ENCODE data around the gene CCDC78. TPM values are rescaled to one million over a fixed set of nuclear protein-coding genes. Genes with fewer than 3 reads are reported as not detected.

Gene CCDC78
- total and polyA plus RNA-seq, 2 donors (not counting 3 experiments of a cell fraction or from before 2014, with no cell fraction given) = 0.50 to 1.3 TPM

- CTCF ChIA-PET = interaction anchor here (0.9 kb wide), 1 partner anchor 8 kb away, joined by 3 read pairs; no protein-coding TSS in a partner anchor
- no peaks in the 10 kb centered on the region for H3K79me2 ChIP-seq (ENCODE audit: control insufficient read depth, insufficient read depth, low read length)
Measured at GRCh38 chr16:695355-696089, 30.7 kb downstream of the CCDC78 start.

GRCh38 chr16:694863-695354 lies 31.3 kb downstream of the CCDC78 start:
- POLR2A ChIA-PET = no interaction called here
- H2AFZ ChIP-seq (ENCODE audit: low read depth, low read length) = no peak overlapping the region
- no peaks in the 10 kb centered on the region for H3K9me1 ChIP-seq (replicated peaks; ENCODE audit: control insufficient read depth, extremely low read depth, insufficient read depth, low read length)
- no peak overlapping the region for H3K9ac ChIP-seq (replicated peaks; ENCODE audit: extremely low read depth, insufficient read depth, low read length)
- H3K9me3 ChIP-seq (replicated peaks; ENCODE audit: control insufficient read depth, insufficient read depth, low read length) = no peaks in the 10 kb centered on the region
- H4K20me1 ChIP-seq (replicated peaks; ENCODE audit: control insufficient read depth, extremely low read depth, insufficient read depth, low read length) = no peaks in the 10 kb centered on the region
- no peak overlapping the region for H3K27ac ChIP-seq (ENCODE audit: insufficient read depth, low read depth, low read length)
- H3K4me3 ChIP-seq (replicated peaks in 1 of 3; ENCODE audit: insufficient read depth in 1 of 3, low read depth in 1 of 3, low read length in 3 of 3) = no peak overlapping the region
- intact Hi-C loops (cut with micrococcal nuclease) (no loop called here), dilution Hi-C loops (cut with MboI; ENCODE audit: extremely low pct_ligation_motif_present, low sequenced_read_pairs) (no loop called here)
- no peaks in the 10 kb centered on the region for H3K79me2 ChIP-seq (ENCODE audit: control insufficient read depth, insufficient read depth, low read length)
- FAIRE-seq = no peak
- no peak for DNase-seq (ENCODE audit: low read depth, low spot score)
- H3K27me3 ChIP-seq (ENCODE audit: control insufficient read depth in 2 of 2, insufficient read depth in 2 of 2, low read length in 2 of 2) = peaks cover 32 to 34% of the 10 kb centered on the region in 2 experiments
- no TSS peak for BruUV-seq (replicated peaks)
- no peaks in the 10 kb centered on the region for H3K4me1 ChIP-seq (ENCODE audit: control insufficient read depth, extremely low read depth, insufficient read depth, low read length)
- H3K4me2 ChIP-seq (ENCODE audit: insufficient read depth, low read length) = no peak overlapping the region
- no peaks in the 10 kb centered on the region for H3K36me3 ChIP-seq (ENCODE audit: control insufficient read depth in 2 of 2, extremely low read depth in 1 of 2, insufficient read depth in 2 of 2, low read length in 2 of 2)
- TF ChIP-seq POLR2AphosphoS5 (IDR thresholded peaks at IDR 0.05; ENCODE audit: insufficient read depth, low read depth, low read length) (no peak), JUN (IDR thresholded peaks at IDR 0.05; ENCODE audit: borderline replicate concordance, insufficient read depth, insufficient read length, low read depth) (no peak), GATA2 (IDR thresholded peaks at IDR 0.05; ENCODE audit: insufficient read depth, insufficient read length, low read depth, low read length) (no peak), EZH2 (IDR thresholded peaks at IDR 0.05; ENCODE audit: borderline replicate concordance, low read depth, low read length, severe bottlenecking) (peak; percentile 11)
- CTCF ChIA-PET = interaction anchor here (0.9 kb wide), 1 partner anchor 8 kb away, joined by 3 read pairs; no protein-coding TSS in a partner anchor

More at GRCh38 chr16:695355-696089, 30.7 kb downstream of the CCDC78 start:
- Histone ChIP-seq H3K4me2 (ENCODE audit: insufficient read depth, low read length) (no peak overlapping the region), H3K9ac (replicated peaks; ENCODE audit: extremely low read depth, insufficient read depth, low read length) (no peak overlapping the region), H3K4me3 (replicated peaks in 1 of 3; ENCODE audit: insufficient read depth in 1 of 3, low read depth in 1 of 3, low read length in 3 of 3) (no peak overlapping the region), H4K20me1 (replicated peaks; ENCODE audit: control insufficient read depth, extremely low read depth, insufficient read depth, low read length) (no peaks in the 10 kb centered on the region), H3K4me1 (ENCODE audit: control insufficient read depth, extremely low read depth, insufficient read depth, low read length) (no peaks in the 10 kb centered on the region), H3K27ac (ENCODE audit: insufficient read depth, low read depth, low read length) (no peak overlapping the region), H3K36me3 (ENCODE audit: control insufficient read depth in 2 of 2, extremely low read depth in 1 of 2, insufficient read depth in 2 of 2, low read length in 2 of 2) (no peaks in the 10 kb centered on the region), H3K9me1 (replicated peaks; ENCODE audit: control insufficient read depth, extremely low read depth, insufficient read depth, low read length) (no peaks in the 10 kb centered on the region), H2AFZ (ENCODE audit: low read depth, low read length) (no peak overlapping the region), H3K9me3 (replicated peaks; ENCODE audit: control insufficient read depth, insufficient read depth, low read length) (no peaks in the 10 kb centered on the region), H3K27me3 (ENCODE audit: control insufficient read depth in 2 of 2, insufficient read depth in 2 of 2, low read length in 2 of 2) (peaks cover 32 to 39% of the 10 kb centered on the region in 2 experiments)
- POLR2A ChIA-PET = no interaction called here
- TF ChIP-seq EZH2 (IDR thresholded peaks at IDR 0.05; ENCODE audit: borderline replicate concordance, low read depth, low read length, severe bottlenecking) = peak; percentile 84
- TF ChIP-seq, protein P1, sequence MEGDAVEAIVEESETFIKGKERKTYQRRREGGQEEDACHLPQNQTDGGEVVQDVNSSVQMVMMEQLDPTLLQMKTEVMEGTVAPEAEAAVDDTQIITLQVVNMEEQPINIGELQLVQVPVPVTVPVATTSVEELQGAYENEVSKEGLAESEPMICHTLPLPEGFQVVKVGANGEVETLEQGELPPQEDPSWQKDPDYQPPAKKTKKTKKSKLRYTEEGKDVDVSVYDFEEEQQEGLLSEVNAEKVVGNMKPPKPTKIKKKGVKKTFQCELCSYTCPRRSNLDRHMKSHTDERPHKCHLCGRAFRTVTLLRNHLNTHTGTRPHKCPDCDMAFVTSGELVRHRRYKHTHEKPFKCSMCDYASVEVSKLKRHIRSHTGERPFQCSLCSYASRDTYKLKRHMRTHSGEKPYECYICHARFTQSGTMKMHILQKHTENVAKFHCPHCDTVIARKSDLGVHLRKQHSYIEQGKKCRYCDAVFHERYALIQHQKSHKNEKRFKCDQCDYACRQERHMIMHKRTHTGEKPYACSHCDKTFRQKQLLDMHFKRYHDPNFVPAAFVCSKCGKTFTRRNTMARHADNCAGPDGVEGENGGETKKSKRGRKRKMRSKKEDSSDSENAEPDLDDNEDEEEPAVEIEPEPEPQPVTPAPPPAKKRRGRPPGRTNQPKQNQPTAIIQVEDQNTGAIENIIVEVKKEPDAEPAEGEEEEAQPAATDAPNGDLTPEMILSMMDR (IDR thresholded peaks at IDR 0.05; ENCODE audit: extremely low read depth in 1 of 2, insufficient read depth in 1 of 2, low read depth in 1 of 2, low read length in 2 of 2) = no peak
- FAIRE-seq (no peak), DNase-seq (ENCODE audit: low read depth, low spot score) (no peak)
- intact Hi-C loops (cut with micrococcal nuclease) (no loop called here), dilution Hi-C loops (cut with MboI; ENCODE audit: extremely low pct_ligation_motif_present, low sequenced_read_pairs) (no loop called here)
- BruUV-seq (replicated peaks) = no TSS peak
